Measurements from ENCODE around the gene LRRC3B.

Gene LRRC3B

GRCh38 chr3:26708501-26708900 is 85.9 kb downstream of the LRRC3B start:
- no peak for DNase-seq (ENCODE audit: low read depth)

- DNase-seq (ENCODE audit: low read depth) = peak; percentile 2
These were observed 89.8 kb downstream of the LRRC3B start for GRCh38 chr3:26712211-26713026.

- no peak for DNase-seq (ENCODE audit: low read depth)
These were observed 90.5 kb downstream of the LRRC3B start for GRCh38 chr3:26713091-26713490.

GRCh38 chr3:26714485-26714884 is 91.9 kb downstream of the LRRC3B start:
- no peak for DNase-seq (ENCODE audit: low read depth)

GRCh38 chr3:26715431-26715830 is 92.9 kb downstream of the LRRC3B start:
- no peak for DNase-seq (ENCODE audit: low read depth)

GRCh38 chr3:26718315-26718714 is 95.7 kb downstream of the LRRC3B start:
- no peak for DNase-seq (ENCODE audit: low read depth)

- DNase-seq (ENCODE audit: low read depth) = no peak
These were observed 96.6 kb downstream of the LRRC3B start for GRCh38 chr3:26719134-26719533.

GRCh38 chr3:26721047-26721446 is 98.5 kb downstream of the LRRC3B start:
- no peak for DNase-seq (ENCODE audit: low read depth)

GRCh38 chr3:26731843-26732242 is 109.3 kb downstream of the LRRC3B start:
- DNase-seq (ENCODE audit: low read depth) = no peak

GRCh38 chr3:26750263-26750662 is 127.7 kb downstream of the LRRC3B start:
- DNase-seq (ENCODE audit: low read depth) = no peak

- DNase-seq (ENCODE audit: low read depth) = no peak
These were observed 129.9 kb downstream of the LRRC3B start for GRCh38 chr3:26752466-26752865.

- no peak for DNase-seq (ENCODE audit: low read depth)
These were observed 130.5 kb downstream of the LRRC3B start for GRCh38 chr3:26753095-26753494.

- DNase-seq (ENCODE audit: low read depth) = no peak
These were observed 135.4 kb downstream of the LRRC3B start for GRCh38 chr3:26757978-26758377.

Data from HS-27A (cell line).